Choroid plexus epithelial cell (primary cell): ENCODE measurements around the gene GTPBP1.

Source experiments
- DNase-seq: peaks from one replicate; pipeline ENCODE4 v3.0.0-alpha.2; 2010; ENCODE audit warnings: low read depth
- H3K4me3 ChIP-seq: 2 replicates; pipeline ENCODE4 v1.5.1; 2011; ENCODE audit warnings: low read depth, mild to moderate bottlenecking, control low read depth, low read length, moderate library complexity
- CTCF ChIP-seq: conservative IDR thresholded peaks from 2 replicates; pipeline ENCODE4 v1.5.1; 2011; ENCODE audit warnings: low read depth, mild to moderate bottlenecking, control low read depth, inconsistent platforms, low read length, moderate library complexity

The GTPBP1 gene

GRCh38 chr22:38724176-38724575 lies 18.4 kb downstream of the GTPBP1 start:
- no peak for DNase-seq
- peak; percentile 3 for TF ChIP-seq CTCF
- no peak overlapping the region for H3K4me3 ChIP-seq

GRCh38 chr22:38724926-38725571 lies 19.3 kb downstream of the GTPBP1 start:
- peak; percentile 66 for DNase-seq
- TF ChIP-seq CTCF: peak; percentile 73
- H3K4me3 ChIP-seq: no peak overlapping the region

- H3K4me3 ChIP-seq: no peak overlapping the region
- no peak for DNase-seq
- no peak for TF ChIP-seq CTCF
These were observed 20.3 kb downstream of the GTPBP1 start for GRCh38 chr22:38725900-38726655.

GRCh38 chr22:38727123-38727522 lies 21.4 kb downstream of the GTPBP1 start:
- TF ChIP-seq CTCF: no peak
- DNase-seq: no peak

GRCh38 chr22:38727530-38728451 lies 22.0 kb downstream of the GTPBP1 start:
- H3K4me3 ChIP-seq: no peak overlapping the region
- DNase-seq: no peak
- TF ChIP-seq CTCF: no peak

More at GRCh38 chr22:38727123-38727522, 21.4 kb downstream of the GTPBP1 start:
- H3K4me3 ChIP-seq: no peak overlapping the region

GRCh38 chr22:38728871-38729796 lies 23.4 kb downstream of the GTPBP1 start:
- peak; percentile 63 for DNase-seq
- no peak for TF ChIP-seq CTCF
- no peak overlapping the region for H3K4me3 ChIP-seq
